Measurements from ENCODE around the gene PAFAH1B1. TPM values are rescaled to one million over a fixed set of nuclear protein-coding genes. Genes with fewer than 3 reads are reported as not detected.

PAFAH1B1 gene
- total and polyA plus RNA-seq, 4 donors: 14.0 to 44.1 (median 29.2) TPM

GRCh38 chr17:2562162-2562858 lies 31.1 kb upstream of the PAFAH1B1 start:
- DNase-seq (ENCODE audit: low spot score): no peak
- no peaks in the 10 kb centered on the region for H3K4me1 ChIP-seq (ENCODE audit: control insufficient read depth in 4 of 4, insufficient read depth in 4 of 4, low read length in 3 of 4)
- no peak overlapping the region for H3K9ac ChIP-seq (ENCODE audit: low read depth in 1 of 2, low read length in 2 of 2)
- H3K36me3 ChIP-seq (ENCODE audit: control insufficient read depth in 4 of 4, insufficient read depth in 3 of 4, low read depth in 1 of 4, low read length in 3 of 4): no peaks in the 10 kb centered on the region
- WGBS: 84% methylated on average over 8 of the region's 8 CpGs
- H3K27me3 ChIP-seq (ENCODE audit: control insufficient read depth in 4 of 4, insufficient read depth in 4 of 4, low read length in 3 of 4): no peaks in the 10 kb centered on the region
- H3K9me3 ChIP-seq (ENCODE audit: control insufficient read depth in 4 of 4, low read length in 3 of 4): peaks cover 0 to 1% (median 0%) of the 10 kb centered on the region in 4 donors
- no peak overlapping the region for H3K27ac ChIP-seq (ENCODE audit: low read depth in 1 of 2, low read length in 2 of 2)
- TF ChIP-seq EGR1 (IDR thresholded peaks at IDR 0.05; ENCODE audit: low read depth in 2 of 2): no peak
- TF ChIP-seq RAD21 (IDR thresholded peaks at IDR 0.05): no peak
- TF ChIP-seq RXRA (IDR thresholded peaks at IDR 0.05): no peak
- no peak for TF ChIP-seq SP1 (IDR thresholded peaks at IDR 0.05)
- H3K4me3 ChIP-seq (ENCODE audit: low read depth in 1 of 3, low read length in 3 of 3): no peak overlapping the region

- no peak overlapping the region for H3K9ac ChIP-seq (ENCODE audit: low read depth in 1 of 2, low read length in 2 of 2)
- DNase-seq (ENCODE audit: low spot score): no peak
- no peak overlapping the region for H3K27ac ChIP-seq (ENCODE audit: low read depth in 1 of 2, low read length in 2 of 2)
- H3K9me3 ChIP-seq (ENCODE audit: control insufficient read depth in 4 of 4, low read length in 3 of 4): peaks cover 0 to 1% (median 0%) of the 10 kb centered on the region in 4 donors
- no peak overlapping the region for H3K4me3 ChIP-seq (ENCODE audit: low read depth in 1 of 3, low read length in 3 of 3)
- no peaks in the 10 kb centered on the region for H3K4me1 ChIP-seq (ENCODE audit: control insufficient read depth in 4 of 4, insufficient read depth in 4 of 4, low read length in 3 of 4)
- no peaks in the 10 kb centered on the region for H3K27me3 ChIP-seq (ENCODE audit: control insufficient read depth in 4 of 4, insufficient read depth in 4 of 4, low read length in 3 of 4)
- 87% methylated on average over 7 of the region's 7 CpGs for WGBS
- no peaks in the 10 kb centered on the region for H3K36me3 ChIP-seq (ENCODE audit: control insufficient read depth in 4 of 4, insufficient read depth in 3 of 4, low read depth in 1 of 4, low read length in 3 of 4)
- no peak for TF ChIP-seq SP1 (IDR thresholded peaks at IDR 0.05)
- TF ChIP-seq RXRA (IDR thresholded peaks at IDR 0.05): no peak
- TF ChIP-seq HNF4G (IDR thresholded peaks at IDR 0.05): no peak
- no peak for TF ChIP-seq HNF4A (conservative IDR thresholded peaks at IDR 0.05)
- no peak for TF ChIP-seq JUND (IDR thresholded peaks at IDR 0.05)
- no peak for TF ChIP-seq YY1 (IDR thresholded peaks at IDR 0.05)
- no peak for TF ChIP-seq EGR1 (IDR thresholded peaks at IDR 0.05; ENCODE audit: low read depth in 2 of 2)
- TF ChIP-seq, protein P1, sequence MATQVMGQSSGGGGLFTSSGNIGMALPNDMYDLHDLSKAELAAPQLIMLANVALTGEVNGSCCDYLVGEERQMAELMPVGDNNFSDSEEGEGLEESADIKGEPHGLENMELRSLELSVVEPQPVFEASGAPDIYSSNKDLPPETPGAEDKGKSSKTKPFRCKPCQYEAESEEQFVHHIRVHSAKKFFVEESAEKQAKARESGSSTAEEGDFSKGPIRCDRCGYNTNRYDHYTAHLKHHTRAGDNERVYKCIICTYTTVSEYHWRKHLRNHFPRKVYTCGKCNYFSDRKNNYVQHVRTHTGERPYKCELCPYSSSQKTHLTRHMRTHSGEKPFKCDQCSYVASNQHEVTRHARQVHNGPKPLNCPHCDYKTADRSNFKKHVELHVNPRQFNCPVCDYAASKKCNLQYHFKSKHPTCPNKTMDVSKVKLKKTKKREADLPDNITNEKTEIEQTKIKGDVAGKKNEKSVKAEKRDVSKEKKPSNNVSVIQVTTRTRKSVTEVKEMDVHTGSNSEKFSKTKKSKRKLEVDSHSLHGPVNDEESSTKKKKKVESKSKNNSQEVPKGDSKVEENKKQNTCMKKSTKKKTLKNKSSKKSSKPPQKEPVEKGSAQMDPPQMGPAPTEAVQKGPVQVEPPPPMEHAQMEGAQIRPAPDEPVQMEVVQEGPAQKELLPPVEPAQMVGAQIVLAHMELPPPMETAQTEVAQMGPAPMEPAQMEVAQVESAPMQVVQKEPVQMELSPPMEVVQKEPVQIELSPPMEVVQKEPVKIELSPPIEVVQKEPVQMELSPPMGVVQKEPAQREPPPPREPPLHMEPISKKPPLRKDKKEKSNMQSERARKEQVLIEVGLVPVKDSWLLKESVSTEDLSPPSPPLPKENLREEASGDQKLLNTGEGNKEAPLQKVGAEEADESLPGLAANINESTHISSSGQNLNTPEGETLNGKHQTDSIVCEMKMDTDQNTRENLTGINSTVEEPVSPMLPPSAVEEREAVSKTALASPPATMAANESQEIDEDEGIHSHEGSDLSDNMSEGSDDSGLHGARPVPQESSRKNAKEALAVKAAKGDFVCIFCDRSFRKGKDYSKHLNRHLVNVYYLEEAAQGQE (IDR thresholded peaks at IDR 0.05): no peak
- no peak for TF ChIP-seq FOXA1 (IDR thresholded peaks at IDR 0.05)
- TF ChIP-seq GABPA (IDR thresholded peaks at IDR 0.05 in 1 of 2, conservative IDR thresholded peaks at IDR 0.05 in 1 of 2): no peak
- TF ChIP-seq, protein P2, sequence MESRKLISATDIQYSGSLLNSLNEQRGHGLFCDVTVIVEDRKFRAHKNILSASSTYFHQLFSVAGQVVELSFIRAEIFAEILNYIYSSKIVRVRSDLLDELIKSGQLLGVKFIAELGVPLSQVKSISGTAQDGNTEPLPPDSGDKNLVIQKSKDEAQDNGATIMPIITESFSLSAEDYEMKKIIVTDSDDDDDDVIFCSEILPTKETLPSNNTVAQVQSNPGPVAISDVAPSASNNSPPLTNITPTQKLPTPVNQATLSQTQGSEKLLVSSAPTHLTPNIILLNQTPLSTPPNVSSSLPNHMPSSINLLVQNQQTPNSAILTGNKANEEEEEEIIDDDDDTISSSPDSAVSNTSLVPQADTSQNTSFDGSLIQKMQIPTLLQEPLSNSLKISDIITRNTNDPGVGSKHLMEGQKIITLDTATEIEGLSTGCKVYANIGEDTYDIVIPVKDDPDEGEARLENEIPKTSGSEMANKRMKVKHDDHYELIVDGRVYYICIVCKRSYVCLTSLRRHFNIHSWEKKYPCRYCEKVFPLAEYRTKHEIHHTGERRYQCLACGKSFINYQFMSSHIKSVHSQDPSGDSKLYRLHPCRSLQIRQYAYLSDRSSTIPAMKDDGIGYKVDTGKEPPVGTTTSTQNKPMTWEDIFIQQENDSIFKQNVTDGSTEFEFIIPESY (IDR thresholded peaks at IDR 0.05): no peak
- TF ChIP-seq, protein P3, sequence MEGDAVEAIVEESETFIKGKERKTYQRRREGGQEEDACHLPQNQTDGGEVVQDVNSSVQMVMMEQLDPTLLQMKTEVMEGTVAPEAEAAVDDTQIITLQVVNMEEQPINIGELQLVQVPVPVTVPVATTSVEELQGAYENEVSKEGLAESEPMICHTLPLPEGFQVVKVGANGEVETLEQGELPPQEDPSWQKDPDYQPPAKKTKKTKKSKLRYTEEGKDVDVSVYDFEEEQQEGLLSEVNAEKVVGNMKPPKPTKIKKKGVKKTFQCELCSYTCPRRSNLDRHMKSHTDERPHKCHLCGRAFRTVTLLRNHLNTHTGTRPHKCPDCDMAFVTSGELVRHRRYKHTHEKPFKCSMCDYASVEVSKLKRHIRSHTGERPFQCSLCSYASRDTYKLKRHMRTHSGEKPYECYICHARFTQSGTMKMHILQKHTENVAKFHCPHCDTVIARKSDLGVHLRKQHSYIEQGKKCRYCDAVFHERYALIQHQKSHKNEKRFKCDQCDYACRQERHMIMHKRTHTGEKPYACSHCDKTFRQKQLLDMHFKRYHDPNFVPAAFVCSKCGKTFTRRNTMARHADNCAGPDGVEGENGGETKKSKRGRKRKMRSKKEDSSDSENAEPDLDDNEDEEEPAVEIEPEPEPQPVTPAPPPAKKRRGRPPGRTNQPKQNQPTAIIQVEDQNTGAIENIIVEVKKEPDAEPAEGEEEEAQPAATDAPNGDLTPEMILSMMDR (IDR thresholded peaks at IDR 0.05; ENCODE audit: low read depth, low read length, missing input control): no peak
- TF ChIP-seq RAD21 (IDR thresholded peaks at IDR 0.05): no peak
These were observed 30.4 kb upstream of the PAFAH1B1 start for GRCh38 chr17:2563061-2563460.
